Endothelial cell of umbilical vein (primary cell): Measurements from ENCODE around the gene ODAD3. TPM values are rescaled to one million over a fixed set of nuclear protein-coding genes. Genes with fewer than 3 reads are reported as not detected.

ENCODE experiments used
- BruUV-seq: library from RNA; stranded (reverse); fragments of 400-500 nt; replicated peaks from 2 replicates; lab custom pipeline; 2021; lab: Mats Ljungman, UMichigan
- CTCF ChIA-PET: fragments of 300-600, 350-600 bp; sonication (Branson Sonifier 250); formaldehyde crosslinking; loops from one replicate; lab custom pipeline; 2021; ENCODE audit warnings: antibody characterized with exemption, inconsistent platforms; lab: Charles Lee
- POLR2A ChIA-PET: fragments of 300-600, 350-600 bp; sonication (Branson Sonifier 250); formaldehyde crosslinking; loops from one replicate; lab custom pipeline; 2021; ENCODE audit warnings: antibody characterized with exemption, inconsistent platforms; lab: Charles Lee
- DNase-seq: peaks from one replicate; pipeline ENCODE4 v3.0.0-alpha.2; 2011; ENCODE audit warnings: low read depth, low spot score
- FAIRE-seq: peaks from 2 replicates; lab custom pipeline; 2011; peaks lifted over from hg19 to GRCh38; lab: Jason Lieb, UNC
- H2AFZ ChIP-seq: 2 replicates; pipeline ENCODE4 v1.6.0; 2012; ENCODE audit warnings: low read depth, low read length, control low read depth, inconsistent platforms
- H3K27ac ChIP-seq: 2 replicates; pipeline ENCODE4 v1.5.1; 2011; ENCODE audit warnings: low read depth, mild to moderate bottlenecking, control low read depth, low read length, moderate library complexity; ENCODE audit not compliant: insufficient read depth
- H3K27me3 ChIP-seq, 2 experiments: 2 replicates each; pipeline versions ENCODE4 v1.6.0 to v1.6.1; 2011; ENCODE audit warnings: low read length in 2 of 2, mixed read lengths in 1 of 2; ENCODE audit not compliant: control insufficient read depth in 2 of 2, insufficient read depth in 2 of 2
- H3K36me3 ChIP-seq, 2 experiments: 2 replicates in 1 of 2; 3 replicates in 1 of 2; pipeline ENCODE4 v1.5.1; 2011; ENCODE audit warnings: low read length in 2 of 2, mild to moderate bottlenecking in 1 of 2, moderate library complexity in 1 of 2; ENCODE audit not compliant: control insufficient read depth in 2 of 2, insufficient read depth in 2 of 2; ENCODE audit errors: extremely low read depth in 1 of 2
- H3K4me1 ChIP-seq: 3 replicates; pipeline ENCODE4 v1.5.1; 2011; ENCODE audit warnings: mild to moderate bottlenecking, low read length; ENCODE audit not compliant: control insufficient read depth, insufficient read depth; ENCODE audit errors: extremely low read depth
- H3K4me2 ChIP-seq: 2 replicates; pipeline ENCODE4 v1.6.1; 2011; ENCODE audit warnings: low read length, control low read depth, mixed read lengths; ENCODE audit not compliant: insufficient read depth
- H3K4me3 ChIP-seq, 3 experiments: fragments of 200-600 bp in 1 of 3; sonication (generic), shearing (Covaris generic) in 1 of 3; replicated peaks in 1 of 3; 2 replicates each; pipeline ENCODE4 v1.5.1; 2011 to 2016; ENCODE audit warnings: control low read depth in 3 of 3, low read length in 3 of 3, mild to moderate bottlenecking in 2 of 3, inconsistent platforms in 1 of 3, low read depth in 1 of 3, moderate library complexity in 1 of 3; ENCODE audit not compliant: insufficient read depth in 1 of 3
- H3K79me2 ChIP-seq: 2 replicates; pipeline ENCODE4 v1.6.0; 2012; ENCODE audit warnings: low read length, inconsistent platforms; ENCODE audit not compliant: control insufficient read depth, insufficient read depth
- H3K9ac ChIP-seq: replicated peaks from 2 replicates; pipeline ENCODE3; 2011; ENCODE audit warnings: low read length, control low read depth; ENCODE audit not compliant: insufficient read depth; ENCODE audit errors: extremely low read depth
- H3K9me1 ChIP-seq: replicated peaks from 3 replicates; pipeline ENCODE4 v1.6.0; 2011; ENCODE audit warnings: mild to moderate bottlenecking, low read length; ENCODE audit not compliant: control insufficient read depth, insufficient read depth; ENCODE audit errors: extremely low read depth
- H3K9me3 ChIP-seq: replicated peaks from 2 replicates; pipeline ENCODE4 v1.5.1; 2012; ENCODE audit warnings: low read length, inconsistent platforms; ENCODE audit not compliant: control insufficient read depth, insufficient read depth
- H4K20me1 ChIP-seq: replicated peaks from 2 replicates; pipeline ENCODE3; 2011; ENCODE audit warnings: mild to moderate bottlenecking, low read length; ENCODE audit not compliant: control insufficient read depth, insufficient read depth; ENCODE audit errors: extremely low read depth
- FOS ChIP-seq: IDR thresholded peaks from 2 replicates; pipeline ENCODE4 v1.6.1; 2011; ENCODE audit warnings: mild to moderate bottlenecking, low read length, moderate library complexity, borderline replicate concordance; ENCODE audit not compliant: insufficient read depth
- GATA2 ChIP-seq: IDR thresholded peaks from 2 replicates; pipeline ENCODE4 v1.7.0; 2011; ENCODE audit warnings: low read depth, mild to moderate bottlenecking, moderate library complexity, mixed read lengths, low read length; ENCODE audit not compliant: insufficient read length, insufficient read depth
- JUN ChIP-seq: IDR thresholded peaks from 2 replicates; pipeline ENCODE4 v1.6.1; 2011; ENCODE audit warnings: borderline replicate concordance, low read depth; ENCODE audit not compliant: insufficient read length, insufficient read depth
- MYC ChIP-seq: IDR thresholded peaks from one replicate; pipeline ENCODE4 v1.6.1; 2011; ENCODE audit warnings: mild to moderate bottlenecking, low read depth, low read length
- POLR2AphosphoS5 ChIP-seq: IDR thresholded peaks from 2 replicates; pipeline ENCODE4 v1.6.1; 2012; ENCODE audit warnings: low read depth, mild to moderate bottlenecking, control low read depth, low read length, moderate library complexity; ENCODE audit not compliant: insufficient read depth
- dilution Hi-C: fragments of 300-500 bp; cut with MboI; formaldehyde crosslinking; loops from one replicate; pipeline ENCODE4 v1.15.0; 2019; ENCODE audit warnings: low sequenced_read_pairs; ENCODE audit not compliant: extremely low pct_ligation_motif_present
- intact Hi-C: fragments of 100-400 bp; cut with micrococcal nuclease; formaldehyde crosslinking; loops from one replicate; pipeline ENCODE4 v1.10.0; 2022
- polyA plus RNA-seq, 4 experiments: library from polyadenylated mRNA; depleted of rRNA in 3 of 4; stranded (reverse) in 3 of 4; unstranded in 1 of 4; fragments of >200 nt; gene quantifications; 2 replicates each; pipeline versions ENCODE4 v1.2.1 to v1.2.3, GENCODE V29; 2011 to 2012; ENCODE audit warnings: missing spikeins in 1 of 4
- total RNA-seq: library from RNA; stranded (reverse); gene quantifications from 2 replicates; pipeline ENCODE4 v1.2.3, GENCODE V29; 2021
- TF ChIP-seq, protein P1 (sequence below), 2 donors: IDR thresholded peaks; 1 replicate in 1 of 2; 2 replicates in 1 of 2; pipeline ENCODE4 v1.5.1; 2011; ENCODE audit warnings: low read length in 2 of 2, mild to moderate bottlenecking in 2 of 2, moderate library complexity in 2 of 2, control low read depth in 1 of 2, inconsistent platforms in 1 of 2, low read depth in 1 of 2; ENCODE audit not compliant: insufficient read depth in 1 of 2; ENCODE audit errors: extremely low read depth in 1 of 2
- TF ChIP-seq, protein P2 (sequence below): IDR thresholded peaks from 2 replicates; pipeline ENCODE4 v1.6.1; 2011; ENCODE audit not compliant: insufficient read depth, insufficient read length

Gene ODAD3
- total and polyA plus RNA-seq, 2 donors (not counting 3 experiments of a cell fraction or from before 2014, with no cell fraction given) = 0.14 to 0.97 TPM

DNA sequence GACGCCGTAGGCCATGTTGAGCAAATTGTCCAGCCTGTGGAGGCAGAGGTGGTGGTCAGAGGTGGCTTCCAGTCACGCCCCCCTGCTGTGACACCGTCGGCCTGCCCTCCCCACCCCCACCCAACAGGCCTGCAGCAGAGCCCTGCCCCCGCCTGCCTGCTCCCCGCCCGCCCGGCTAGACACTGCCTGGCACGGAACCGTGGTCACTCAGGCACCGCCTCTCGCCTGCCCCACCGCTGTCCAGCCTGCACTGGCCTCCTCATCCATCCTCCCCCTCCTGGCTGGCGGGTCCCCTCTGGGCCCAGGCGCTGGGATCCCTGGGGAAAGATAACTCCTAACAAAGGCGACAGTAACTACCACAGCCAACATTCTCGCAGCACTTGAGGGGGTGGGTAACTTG lies 22.2 kb upstream of the ODAD3 start:
- no peaks in the 10 kb centered on the region for H3K4me1 ChIP-seq
- no peaks in the 10 kb centered on the region for H3K36me3 ChIP-seq
- H3K9me3 ChIP-seq = no peaks in the 10 kb centered on the region
- H3K9ac ChIP-seq = no peak overlapping the region
- intact Hi-C loops (no loop called here), dilution Hi-C loops (no loop called here)
- H2AFZ ChIP-seq = no peak overlapping the region
- POLR2A ChIA-PET = no interaction called here
- FAIRE-seq = no peak
- no peak overlapping the region for H3K27ac ChIP-seq
- H3K4me2 ChIP-seq = no peak overlapping the region
- DNase-seq = no peak
- TF ChIP-seq, protein P1, sequence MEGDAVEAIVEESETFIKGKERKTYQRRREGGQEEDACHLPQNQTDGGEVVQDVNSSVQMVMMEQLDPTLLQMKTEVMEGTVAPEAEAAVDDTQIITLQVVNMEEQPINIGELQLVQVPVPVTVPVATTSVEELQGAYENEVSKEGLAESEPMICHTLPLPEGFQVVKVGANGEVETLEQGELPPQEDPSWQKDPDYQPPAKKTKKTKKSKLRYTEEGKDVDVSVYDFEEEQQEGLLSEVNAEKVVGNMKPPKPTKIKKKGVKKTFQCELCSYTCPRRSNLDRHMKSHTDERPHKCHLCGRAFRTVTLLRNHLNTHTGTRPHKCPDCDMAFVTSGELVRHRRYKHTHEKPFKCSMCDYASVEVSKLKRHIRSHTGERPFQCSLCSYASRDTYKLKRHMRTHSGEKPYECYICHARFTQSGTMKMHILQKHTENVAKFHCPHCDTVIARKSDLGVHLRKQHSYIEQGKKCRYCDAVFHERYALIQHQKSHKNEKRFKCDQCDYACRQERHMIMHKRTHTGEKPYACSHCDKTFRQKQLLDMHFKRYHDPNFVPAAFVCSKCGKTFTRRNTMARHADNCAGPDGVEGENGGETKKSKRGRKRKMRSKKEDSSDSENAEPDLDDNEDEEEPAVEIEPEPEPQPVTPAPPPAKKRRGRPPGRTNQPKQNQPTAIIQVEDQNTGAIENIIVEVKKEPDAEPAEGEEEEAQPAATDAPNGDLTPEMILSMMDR (IDR thresholded peaks at IDR 0.05; ENCODE audit: extremely low read depth in 1 of 2, insufficient read depth in 1 of 2, low read depth in 1 of 2, low read length in 2 of 2) = no peak
- TF ChIP-seq POLR2AphosphoS5 (no peak), GATA2 (no peak), FOS (no peak), JUN (no peak), MYC (no peak)
- TF ChIP-seq, protein P2, sequence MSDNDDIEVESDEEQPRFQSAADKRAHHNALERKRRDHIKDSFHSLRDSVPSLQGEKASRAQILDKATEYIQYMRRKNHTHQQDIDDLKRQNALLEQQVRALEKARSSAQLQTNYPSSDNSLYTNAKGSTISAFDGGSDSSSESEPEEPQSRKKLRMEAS = no peak
- BruUV-seq = no TSS peak
- CTCF ChIA-PET = no interaction called here
- no peaks in the 10 kb centered on the region for H3K9me1 ChIP-seq
- H3K79me2 ChIP-seq = no peaks in the 10 kb centered on the region
- H4K20me1 ChIP-seq = no peaks in the 10 kb centered on the region
- H3K27me3 ChIP-seq = no peaks in the 10 kb centered on the region
- H3K4me3 ChIP-seq = no peak overlapping the region
